WI38 (cell line): ENCODE measurements around the gene NAA38.

ENCODE experiments used
- H3K4me3 ChIP-seq: 2 replicates; pipeline ENCODE4 v1.5.1; 2011; ENCODE audit warnings: low read depth, mild to moderate bottlenecking, control low read depth, low read length
- TF ChIP-seq, protein P1 (sequence below): IDR thresholded peaks from 2 replicates; pipeline ENCODE4 v1.5.1; 2012; ENCODE audit warnings: low read depth, mild to moderate bottlenecking, control low read depth, low read length

The NAA38 gene

DNA sequence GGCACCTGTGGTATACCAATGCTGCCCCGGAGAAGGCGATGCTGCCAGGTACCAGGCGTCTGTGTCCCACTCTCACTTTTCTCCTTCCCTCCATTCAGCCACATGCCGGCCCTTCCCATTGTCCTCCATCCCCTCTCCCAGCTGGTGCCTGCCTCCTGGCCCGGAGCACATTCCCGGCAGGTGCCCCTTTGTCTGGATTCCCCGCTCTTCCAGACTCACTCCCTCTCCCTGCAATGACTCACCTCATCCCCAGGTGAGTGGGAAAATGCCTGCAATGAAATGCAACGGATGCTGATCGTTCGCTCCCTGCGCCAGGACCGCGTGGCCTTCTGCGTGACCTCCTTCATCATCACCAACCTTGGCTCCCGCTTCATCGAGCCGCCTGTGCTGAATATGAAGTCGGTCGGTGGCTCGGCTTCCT lies 33.8 kb downstream of the NAA38 start:
- TF ChIP-seq, protein P1, sequence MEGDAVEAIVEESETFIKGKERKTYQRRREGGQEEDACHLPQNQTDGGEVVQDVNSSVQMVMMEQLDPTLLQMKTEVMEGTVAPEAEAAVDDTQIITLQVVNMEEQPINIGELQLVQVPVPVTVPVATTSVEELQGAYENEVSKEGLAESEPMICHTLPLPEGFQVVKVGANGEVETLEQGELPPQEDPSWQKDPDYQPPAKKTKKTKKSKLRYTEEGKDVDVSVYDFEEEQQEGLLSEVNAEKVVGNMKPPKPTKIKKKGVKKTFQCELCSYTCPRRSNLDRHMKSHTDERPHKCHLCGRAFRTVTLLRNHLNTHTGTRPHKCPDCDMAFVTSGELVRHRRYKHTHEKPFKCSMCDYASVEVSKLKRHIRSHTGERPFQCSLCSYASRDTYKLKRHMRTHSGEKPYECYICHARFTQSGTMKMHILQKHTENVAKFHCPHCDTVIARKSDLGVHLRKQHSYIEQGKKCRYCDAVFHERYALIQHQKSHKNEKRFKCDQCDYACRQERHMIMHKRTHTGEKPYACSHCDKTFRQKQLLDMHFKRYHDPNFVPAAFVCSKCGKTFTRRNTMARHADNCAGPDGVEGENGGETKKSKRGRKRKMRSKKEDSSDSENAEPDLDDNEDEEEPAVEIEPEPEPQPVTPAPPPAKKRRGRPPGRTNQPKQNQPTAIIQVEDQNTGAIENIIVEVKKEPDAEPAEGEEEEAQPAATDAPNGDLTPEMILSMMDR = no peak
- no peak overlapping the region for H3K4me3 ChIP-seq

DNA sequence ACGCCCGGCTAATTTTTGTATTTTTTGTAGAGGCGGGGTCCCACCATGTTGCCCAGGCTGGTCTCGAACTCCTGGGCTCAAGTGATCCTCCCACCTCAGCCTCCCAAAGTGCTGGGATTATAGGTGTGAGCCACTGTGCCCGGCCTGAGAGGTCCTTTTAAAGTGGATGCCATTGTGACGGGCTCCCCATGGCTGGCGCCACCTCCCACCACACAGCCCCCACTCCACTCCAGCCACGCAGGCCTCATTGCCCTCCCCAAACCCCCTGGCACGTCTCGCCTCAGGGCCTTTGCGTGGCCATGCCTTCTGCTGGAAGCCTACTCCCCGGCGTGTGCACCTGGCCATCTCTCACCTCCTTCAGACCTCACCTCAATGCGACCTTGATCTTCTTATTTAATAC lies 35.2 kb downstream of the NAA38 start:
- no peak overlapping the region for H3K4me3 ChIP-seq
- TF ChIP-seq, protein P1 = no peak

DNA sequence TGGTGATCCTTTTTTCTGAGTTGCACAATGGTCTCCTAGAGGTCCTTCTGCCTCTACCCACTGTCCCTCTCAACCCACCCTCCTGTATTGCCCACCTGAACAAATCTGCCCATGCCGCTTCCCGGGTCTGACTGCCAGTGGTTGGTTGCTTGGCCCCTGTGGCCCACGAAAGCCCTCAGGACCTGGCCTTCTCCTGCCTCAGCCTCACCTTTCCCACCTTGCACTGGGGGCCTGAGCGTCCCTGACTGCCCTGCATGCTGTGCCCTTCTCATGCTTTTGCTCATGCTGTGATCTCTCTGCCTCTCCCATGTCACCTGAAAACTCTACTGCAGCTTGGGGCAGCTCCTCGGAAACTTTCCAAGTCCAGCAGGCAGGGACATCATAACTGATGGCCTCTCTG lies 37.1 kb downstream of the NAA38 start:
- TF ChIP-seq, protein P1 = no peak
- no peak overlapping the region for H3K4me3 ChIP-seq

DNA sequence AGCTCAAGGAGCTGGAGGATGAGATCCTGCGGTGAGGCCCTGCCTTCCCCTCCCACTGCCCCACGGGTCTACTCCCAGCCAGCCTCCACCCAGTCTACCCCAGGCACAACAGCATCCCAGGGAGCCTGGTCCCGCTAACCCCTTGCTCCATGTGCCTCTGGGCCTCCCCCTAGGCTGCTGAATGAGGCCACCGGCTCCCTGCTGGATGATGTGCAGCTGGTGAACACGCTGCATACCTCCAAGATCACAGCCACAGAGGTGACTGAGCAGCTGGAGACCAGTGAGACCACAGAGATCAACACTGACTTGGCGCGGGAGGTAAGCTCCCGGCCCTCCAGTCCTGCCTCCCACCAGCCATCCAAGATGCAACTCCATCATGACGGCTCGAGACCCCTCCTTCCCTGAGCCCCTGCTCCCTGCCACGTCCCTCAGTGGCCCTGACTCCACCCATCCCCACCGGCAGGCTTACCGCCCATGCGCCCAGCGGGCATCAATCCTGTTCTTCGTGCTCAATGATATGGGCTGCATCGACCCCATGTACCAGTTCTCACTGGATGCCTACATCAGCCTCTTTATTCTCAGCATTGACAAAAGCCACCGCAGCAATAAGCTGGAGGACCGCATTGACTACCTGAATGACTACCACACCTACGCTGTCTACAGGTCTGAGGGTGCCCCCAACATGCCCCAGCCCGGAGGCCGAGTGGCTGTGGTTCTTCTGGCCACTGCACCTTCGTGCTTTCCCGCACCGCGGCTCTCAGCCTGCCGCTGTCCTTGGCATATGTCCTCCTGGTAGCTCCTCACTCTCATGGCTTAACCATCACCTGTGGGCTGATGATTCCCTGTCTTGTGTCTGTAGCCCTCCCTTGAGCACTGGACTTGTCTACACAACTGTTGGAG lies 38.4 kb downstream of the NAA38 start:
- TF ChIP-seq, protein P1 = no peak

DNA sequence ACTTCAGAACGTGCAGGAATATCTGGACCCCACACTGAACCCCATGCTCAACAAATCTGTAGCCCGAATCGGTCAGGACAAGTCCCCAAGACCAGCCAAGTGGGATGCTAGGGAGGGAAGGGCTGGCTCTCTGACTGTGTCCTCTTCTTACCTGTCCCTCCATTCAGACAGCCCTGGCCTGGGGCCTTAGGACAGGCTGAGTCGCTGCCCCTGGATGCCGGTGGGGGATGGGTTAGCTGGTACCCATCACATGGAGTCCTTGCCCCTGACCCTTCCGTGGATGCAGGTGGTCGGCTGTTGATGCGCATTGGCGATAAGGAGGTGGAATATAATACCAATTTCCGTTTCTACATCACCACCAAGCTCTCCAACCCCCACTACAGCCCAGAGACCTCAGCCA lies 39.3 kb downstream of the NAA38 start:
- H3K4me3 ChIP-seq = no peak overlapping the region
- TF ChIP-seq, protein P1 = no peak

More for the DNA sequence above, 38.4 kb downstream of the NAA38 start:
- H3K4me3 ChIP-seq = no peak overlapping the region

DNA sequence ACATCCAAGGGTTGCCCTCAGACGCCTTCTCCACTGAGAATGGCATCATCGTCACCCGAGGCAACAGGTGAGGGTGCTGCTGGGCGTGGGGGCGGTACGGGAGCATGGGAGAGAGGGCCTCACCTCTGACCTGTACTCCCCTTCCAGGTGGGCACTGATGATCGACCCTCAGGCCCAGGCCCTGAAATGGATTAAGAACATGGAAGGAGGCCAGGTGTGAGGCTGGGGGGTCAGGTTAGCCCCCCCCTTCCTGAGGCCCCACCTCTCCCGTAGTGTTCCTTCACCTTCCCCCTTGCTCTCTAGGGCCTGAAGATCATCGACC lies 39.8 kb downstream of the NAA38 start:
- H3K4me3 ChIP-seq = no peak overlapping the region
- TF ChIP-seq, protein P1 = no peak

DNA sequence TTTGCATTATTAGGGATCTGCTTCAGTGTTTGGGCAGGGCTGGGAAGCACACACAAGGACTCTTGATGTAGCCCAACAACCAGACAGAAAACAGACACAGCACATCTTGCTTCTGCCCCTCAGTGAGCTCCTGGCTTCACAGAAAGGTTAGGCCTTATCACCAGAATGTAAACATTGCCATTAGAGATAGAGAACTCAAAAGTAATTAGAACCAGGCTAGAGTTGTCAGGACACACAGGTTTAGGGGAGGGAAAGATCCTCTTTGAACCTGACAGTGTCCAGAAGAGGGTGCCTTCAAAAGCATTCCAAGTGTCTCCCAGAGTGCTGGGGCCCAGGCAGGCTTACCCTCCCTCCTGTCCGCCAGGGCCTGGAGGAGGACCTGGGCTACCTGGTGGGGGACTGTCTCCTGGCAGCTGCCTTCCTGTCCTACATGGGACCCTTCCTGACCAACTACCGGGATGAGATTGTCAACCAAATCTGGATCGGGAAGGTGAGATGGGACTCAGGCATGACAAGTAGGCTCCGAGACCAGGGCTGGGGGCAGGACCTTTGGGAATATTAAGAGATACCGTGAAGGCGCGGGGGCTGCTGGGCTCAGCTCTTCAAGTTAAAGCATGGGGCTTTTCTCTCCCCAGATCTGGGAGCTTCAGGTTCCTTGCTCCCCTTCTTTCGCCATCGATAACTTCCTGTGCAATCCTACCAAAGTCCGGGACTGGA lies 40.3 kb downstream of the NAA38 start:
- TF ChIP-seq, protein P1 = no peak
- H3K4me3 ChIP-seq = no peak overlapping the region
